Measurements from ENCODE around the gene RAP1GAP2. TPM values are rescaled to one million over a fixed set of nuclear protein-coding genes. Genes with fewer than 3 reads are reported as not detected.

RAP1GAP2 gene
- total RNA-seq, 3 donors from 2014 or later (not counting 1 experiment from before 2014, with no cell fraction given), result 274 to 418 (median 390) TPM

DNA sequence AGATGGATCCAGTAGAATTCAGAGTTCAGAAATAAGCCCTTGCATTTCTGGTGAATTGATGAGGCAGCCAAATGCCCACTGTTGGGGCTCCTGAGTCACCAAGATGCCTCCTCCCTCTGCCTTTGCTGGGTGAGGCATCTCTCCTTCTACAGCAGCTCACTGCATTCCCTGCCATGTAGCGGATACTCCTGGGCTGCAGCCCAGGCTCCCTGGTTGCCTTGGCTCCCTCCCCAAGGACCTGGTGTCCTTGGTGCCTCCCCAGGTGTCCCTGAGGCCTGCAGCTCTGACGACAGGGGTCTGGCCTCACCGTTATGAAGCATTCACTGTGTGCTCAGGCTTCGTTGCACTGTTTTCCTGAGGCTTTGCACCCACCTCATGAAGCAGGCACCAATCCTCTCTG, 7.7 kb downstream of the RAP1GAP2 start:
- intact Hi-C loops (cut with micrococcal nuclease), result no loop called here
- Histone ChIP-seq H3K36me3 (ENCODE audit: control insufficient read depth, insufficient read depth, low read length) (peaks cover 52% of the 10 kb centered on the region), H3K4me3 (ENCODE audit: low read length) (no peak overlapping the region), H3K27ac (ENCODE audit: low read length) (no peak overlapping the region), H3K4me1 (ENCODE audit: control insufficient read depth, insufficient read depth, low read length) (peaks cover 82% of the 10 kb centered on the region), H3K27me3 (ENCODE audit: control insufficient read depth, insufficient read depth, low read length) (no peaks in the 10 kb centered on the region), H3K9me3 (ENCODE audit: control insufficient read depth, insufficient read depth, low read length) (no peaks in the 10 kb centered on the region)
- no peak for DNase-seq
- no peaks in the 10 kb centered on the region for H3K27me3 Mint-ChIP-seq (ENCODE audit: low read depth in 2 of 2)
- peak overlapping the region; percentile 3 to 61 for H3K27ac Mint-ChIP-seq
- H3K36me3 Mint-ChIP-seq, result peaks cover 7% of the 10 kb centered on the region
- TF ChIP-seq, protein P1, sequence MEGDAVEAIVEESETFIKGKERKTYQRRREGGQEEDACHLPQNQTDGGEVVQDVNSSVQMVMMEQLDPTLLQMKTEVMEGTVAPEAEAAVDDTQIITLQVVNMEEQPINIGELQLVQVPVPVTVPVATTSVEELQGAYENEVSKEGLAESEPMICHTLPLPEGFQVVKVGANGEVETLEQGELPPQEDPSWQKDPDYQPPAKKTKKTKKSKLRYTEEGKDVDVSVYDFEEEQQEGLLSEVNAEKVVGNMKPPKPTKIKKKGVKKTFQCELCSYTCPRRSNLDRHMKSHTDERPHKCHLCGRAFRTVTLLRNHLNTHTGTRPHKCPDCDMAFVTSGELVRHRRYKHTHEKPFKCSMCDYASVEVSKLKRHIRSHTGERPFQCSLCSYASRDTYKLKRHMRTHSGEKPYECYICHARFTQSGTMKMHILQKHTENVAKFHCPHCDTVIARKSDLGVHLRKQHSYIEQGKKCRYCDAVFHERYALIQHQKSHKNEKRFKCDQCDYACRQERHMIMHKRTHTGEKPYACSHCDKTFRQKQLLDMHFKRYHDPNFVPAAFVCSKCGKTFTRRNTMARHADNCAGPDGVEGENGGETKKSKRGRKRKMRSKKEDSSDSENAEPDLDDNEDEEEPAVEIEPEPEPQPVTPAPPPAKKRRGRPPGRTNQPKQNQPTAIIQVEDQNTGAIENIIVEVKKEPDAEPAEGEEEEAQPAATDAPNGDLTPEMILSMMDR (IDR thresholded peaks at IDR 0.05), result no peak
- no peaks in the 10 kb centered on the region for H3K9me3 Mint-ChIP-seq
- ATAC-seq, result no peak
- WGBS (ENCODE audit: insufficient coverage), result 85% methylated on average over 4 of the region's 4 CpGs
- H3K4me3 Mint-ChIP-seq, result no peak overlapping the region
- H3K4me1 Mint-ChIP-seq, result peaks cover 83 to 87% of the 10 kb centered on the region in 2 donors

GRCh38 chr17:2804912-2805311, 8.7 kb downstream of the RAP1GAP2 start:
- Mint-ChIP-seq H3K9me3 (no peaks in the 10 kb centered on the region), H3K27ac (no peak overlapping the region), H3K36me3 (peaks cover 7% of the 10 kb centered on the region), H3K4me1 (peaks cover 77 to 87% of the 10 kb centered on the region in 2 donors), H3K4me3 (peak overlapping the region; percentile 4), H3K27me3 (ENCODE audit: low read depth in 2 of 2) (no peaks in the 10 kb centered on the region)
- Histone ChIP-seq H3K27me3 (ENCODE audit: control insufficient read depth, insufficient read depth, low read length) (no peaks in the 10 kb centered on the region), H3K4me1 (ENCODE audit: control insufficient read depth, insufficient read depth, low read length) (peaks cover 82% of the 10 kb centered on the region), H3K27ac (ENCODE audit: low read length) (no peak overlapping the region), H3K9me3 (ENCODE audit: control insufficient read depth, insufficient read depth, low read length) (no peaks in the 10 kb centered on the region), H3K4me3 (ENCODE audit: low read length) (no peak overlapping the region), H3K36me3 (ENCODE audit: control insufficient read depth, insufficient read depth, low read length) (peaks cover 49% of the 10 kb centered on the region)
- DNase-seq (no peak), ATAC-seq (no peak)
- 98% methylated on average over 7 of the region's 7 CpGs for WGBS (ENCODE audit: insufficient coverage)
- intact Hi-C loops (cut with micrococcal nuclease), result no loop called here
- TF ChIP-seq, protein P1 (IDR thresholded peaks at IDR 0.05), result no peak

- Histone ChIP-seq H3K4me3 (ENCODE audit: low read length) (no peak overlapping the region), H3K4me1 (ENCODE audit: control insufficient read depth, insufficient read depth, low read length) (peaks cover 82% of the 10 kb centered on the region), H3K9me3 (ENCODE audit: control insufficient read depth, insufficient read depth, low read length) (no peaks in the 10 kb centered on the region), H3K36me3 (ENCODE audit: control insufficient read depth, insufficient read depth, low read length) (peaks cover 44% of the 10 kb centered on the region), H3K27me3 (ENCODE audit: control insufficient read depth, insufficient read depth, low read length) (no peaks in the 10 kb centered on the region), H3K27ac (ENCODE audit: low read length) (no peak overlapping the region)
- H3K27me3 Mint-ChIP-seq (ENCODE audit: low read depth in 2 of 2), result no peaks in the 10 kb centered on the region
- peak overlapping the region; percentile 27 to 67 for H3K27ac Mint-ChIP-seq
- intact Hi-C loops (cut with micrococcal nuclease), result no loop called here
- peak overlapping the region; percentile 21 for H3K4me3 Mint-ChIP-seq
- DNase-seq (no peak), ATAC-seq (no peak)
- no peaks in the 10 kb centered on the region for H3K9me3 Mint-ChIP-seq
- peaks cover 7% of the 10 kb centered on the region for H3K36me3 Mint-ChIP-seq
- 64% methylated on average over 3 of the region's 3 CpGs for WGBS (ENCODE audit: insufficient coverage)
- peaks cover 73 to 84% of the 10 kb centered on the region in 2 donors for H3K4me1 Mint-ChIP-seq
- TF ChIP-seq, protein P1 (IDR thresholded peaks at IDR 0.05), result no peak
Observed at GRCh38 chr17:2805961-2806360, 9.7 kb downstream of the RAP1GAP2 start.

Data from natural killer cell (primary cell).